MM.1S (cell line): Measurements from ENCODE around the gene CALM1.

ENCODE experiments used
- CTCF ChIP-seq: fragments of 300-600 bp; sonication (generic); IDR thresholded peaks from 2 replicates; pipeline ENCODE4 v1.5.1; 2016; ENCODE audit warnings: antibody characterized with exemption, low read length, mixed read lengths
- EZH2 ChIP-seq: fragments of 300-600 bp; sonication (generic); optimal IDR thresholded peaks from 2 replicates; pipeline ENCODE3; 2017; ENCODE audit warnings: low read depth, mild to moderate bottlenecking, antibody characterized with exemption, low read length, mixed read lengths

GRCh38 chr14:90408713-90409112 is 11.9 kb downstream of the CALM1 start:
- TF ChIP-seq EZH2 (no peak), CTCF (no peak)
